Caco-2 (cell line): ENCODE data around the gene ZNF497. TPM values are rescaled to one million over a fixed set of nuclear protein-coding genes. Genes with fewer than 3 reads are reported as not detected.

Experiments
- BruUV-seq: library from RNA; stranded (reverse); fragments of 400-500 nt; replicated peaks from 2 replicates; lab custom pipeline; 2021; lab: Mats Ljungman, UMichigan
- CTCF ChIA-PET: fragments of 300-600 bp; sonication (Branson Sonifier 250); formaldehyde crosslinking; loops from one replicate; lab custom pipeline; 2022; ENCODE audit warnings: antibody characterized with exemption; lab: Charles Lee
- POLR2A ChIA-PET: fragments of 300-600 bp; sonication (Branson Sonifier 250); formaldehyde crosslinking; loops from one replicate; lab custom pipeline; 2022; ENCODE audit warnings: antibody characterized with exemption; lab: Charles Lee
- DNase-seq, 2 experiments: peaks; one replicate each; pipeline versions ENCODE4 v3.0.0 to v3.0.0-alpha.2; 2020 to 2022
- H3K27me3 ChIP-seq: replicated peaks from 2 replicates; pipeline ENCODE4 v1.6.0; 2011; ENCODE audit warnings: low read length; ENCODE audit not compliant: control insufficient read depth, insufficient read depth
- H3K36me3 ChIP-seq: 2 replicates; pipeline ENCODE4 v1.5.1; 2011; ENCODE audit warnings: low read length; ENCODE audit not compliant: control insufficient read depth, insufficient read depth
- H3K4me1 ChIP-seq: fragments of 250-450 bp; sonication (Bioruptor Pico); 2 replicates; pipeline ENCODE4 v1.5.1; 2020; ENCODE audit warnings: mild to moderate bottlenecking
- H3K4me3 ChIP-seq: 2 replicates; pipeline ENCODE4 v1.5.1; 2011; ENCODE audit warnings: low read depth, mild to moderate bottlenecking, control low read depth, low read length
- H3K9me3 ChIP-seq: fragments of 250-450 bp; sonication (Bioruptor Pico); 2 replicates; pipeline ENCODE4 v1.5.1; 2020; ENCODE audit warnings: mild to moderate bottlenecking, moderate library complexity
- H3K27ac Mint-ChIP-seq: one replicate; pipeline ENCODE4 v1.8.0; 2022; ENCODE audit warnings: mixed read lengths; ENCODE audit not compliant: unreplicated experiment
- H3K27me3 Mint-ChIP-seq: one replicate; pipeline ENCODE4 v1.8.0; 2022; ENCODE audit warnings: mixed read lengths; ENCODE audit not compliant: insufficient read depth, unreplicated experiment
- H3K36me3 Mint-ChIP-seq: one replicate; pipeline ENCODE4 v1.8.0; 2022; ENCODE audit warnings: mild to moderate bottlenecking, mixed read lengths; ENCODE audit not compliant: insufficient read depth, unreplicated experiment
- H3K4me1 Mint-ChIP-seq: one replicate; pipeline ENCODE4 v1.8.0; 2022; ENCODE audit warnings: low read depth, mixed read lengths; ENCODE audit not compliant: unreplicated experiment
- H3K4me3 Mint-ChIP-seq: one replicate; pipeline ENCODE4 v1.8.0; 2022; ENCODE audit warnings: mild to moderate bottlenecking, moderate library complexity, mixed read lengths; ENCODE audit not compliant: unreplicated experiment
- H3K9me3 Mint-ChIP-seq: one replicate; pipeline ENCODE4 v1.8.0; 2022; ENCODE audit warnings: mixed read lengths; ENCODE audit not compliant: unreplicated experiment
- intact Hi-C: fragments of 100-400 bp; cut with micrococcal nuclease; formaldehyde crosslinking; loops from one replicate; pipeline ENCODE4 v1.10.0; 2022; ENCODE audit not compliant: unreplicated experiment
- total RNA-seq: library from RNA; stranded (reverse); gene quantifications from 2 replicates; pipeline ENCODE4 v1.2.3, GENCODE V29; 2022
- TF ChIP-seq, protein P1 (sequence below), 2 experiments: fragments of 200-600 bp in 1 of 2; IDR thresholded peaks; 1 replicate in 1 of 2; 2 replicates in 1 of 2; pipeline versions ENCODE4 v1.5.1 to v1.8.0; 2011 to 2022; ENCODE audit warnings: antibody characterized with exemption in 1 of 2, control low read depth in 1 of 2, inconsistent platforms in 1 of 2, low read depth in 1 of 2, low read length in 1 of 2, mild to moderate bottlenecking in 1 of 2, moderate library complexity in 1 of 2; ENCODE audit not compliant: insufficient read depth in 1 of 2, severe bottlenecking in 1 of 2, unreplicated experiment in 1 of 2

ZNF497 gene
- total RNA-seq, 1 experiment from 2014 or later: 1.7 TPM

DNA sequence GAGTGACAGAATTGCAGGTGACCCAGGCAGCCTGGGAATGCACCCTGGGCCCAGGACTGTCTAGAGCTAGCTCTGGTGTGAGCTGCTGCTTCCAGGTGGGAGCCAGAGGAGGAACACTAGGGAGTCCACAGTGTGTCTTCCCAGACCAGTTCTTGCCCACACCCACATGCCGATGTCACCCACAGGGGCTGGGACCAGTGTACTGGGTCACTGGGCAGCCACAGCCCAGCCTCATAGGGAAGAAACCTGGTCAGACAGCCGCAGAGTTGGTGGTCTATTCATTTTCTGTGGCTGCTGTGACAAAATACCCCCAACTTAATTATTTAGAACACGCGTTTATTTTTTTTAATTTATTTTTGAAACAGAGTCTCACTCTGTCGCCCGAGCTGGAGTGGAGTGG, 36.0 kb upstream of the ZNF497 start:
- no peak overlapping the region for H3K27ac Mint-ChIP-seq
- intact Hi-C loops: no loop called here
- BruUV-seq: no TSS peak
- Histone ChIP-seq H3K27me3 (no peaks in the 10 kb centered on the region), H3K9me3 (no peaks in the 10 kb centered on the region), H3K4me3 (no peak overlapping the region), H3K36me3 (peaks cover 1% of the 10 kb centered on the region), H3K4me1 (peaks cover 14% of the 10 kb centered on the region)
- TF ChIP-seq, protein P1, sequence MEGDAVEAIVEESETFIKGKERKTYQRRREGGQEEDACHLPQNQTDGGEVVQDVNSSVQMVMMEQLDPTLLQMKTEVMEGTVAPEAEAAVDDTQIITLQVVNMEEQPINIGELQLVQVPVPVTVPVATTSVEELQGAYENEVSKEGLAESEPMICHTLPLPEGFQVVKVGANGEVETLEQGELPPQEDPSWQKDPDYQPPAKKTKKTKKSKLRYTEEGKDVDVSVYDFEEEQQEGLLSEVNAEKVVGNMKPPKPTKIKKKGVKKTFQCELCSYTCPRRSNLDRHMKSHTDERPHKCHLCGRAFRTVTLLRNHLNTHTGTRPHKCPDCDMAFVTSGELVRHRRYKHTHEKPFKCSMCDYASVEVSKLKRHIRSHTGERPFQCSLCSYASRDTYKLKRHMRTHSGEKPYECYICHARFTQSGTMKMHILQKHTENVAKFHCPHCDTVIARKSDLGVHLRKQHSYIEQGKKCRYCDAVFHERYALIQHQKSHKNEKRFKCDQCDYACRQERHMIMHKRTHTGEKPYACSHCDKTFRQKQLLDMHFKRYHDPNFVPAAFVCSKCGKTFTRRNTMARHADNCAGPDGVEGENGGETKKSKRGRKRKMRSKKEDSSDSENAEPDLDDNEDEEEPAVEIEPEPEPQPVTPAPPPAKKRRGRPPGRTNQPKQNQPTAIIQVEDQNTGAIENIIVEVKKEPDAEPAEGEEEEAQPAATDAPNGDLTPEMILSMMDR (IDR thresholded peaks at IDR 0.05; ENCODE audit: insufficient read depth in 1 of 2, low read depth in 1 of 2, low read length in 1 of 2, severe bottlenecking in 1 of 2, unreplicated experiment in 1 of 2): no peak
- peaks cover 58% of the 10 kb centered on the region for H3K36me3 Mint-ChIP-seq
- H3K4me1 Mint-ChIP-seq: peaks cover 11% of the 10 kb centered on the region
- H3K9me3 Mint-ChIP-seq: no peaks in the 10 kb centered on the region
- ChIA-PET POLR2A (no interaction called here), CTCF (no interaction called here)
- DNase-seq: no peak
- no peak overlapping the region for H3K4me3 Mint-ChIP-seq
- H3K27me3 Mint-ChIP-seq: no peaks in the 10 kb centered on the region

DNA sequence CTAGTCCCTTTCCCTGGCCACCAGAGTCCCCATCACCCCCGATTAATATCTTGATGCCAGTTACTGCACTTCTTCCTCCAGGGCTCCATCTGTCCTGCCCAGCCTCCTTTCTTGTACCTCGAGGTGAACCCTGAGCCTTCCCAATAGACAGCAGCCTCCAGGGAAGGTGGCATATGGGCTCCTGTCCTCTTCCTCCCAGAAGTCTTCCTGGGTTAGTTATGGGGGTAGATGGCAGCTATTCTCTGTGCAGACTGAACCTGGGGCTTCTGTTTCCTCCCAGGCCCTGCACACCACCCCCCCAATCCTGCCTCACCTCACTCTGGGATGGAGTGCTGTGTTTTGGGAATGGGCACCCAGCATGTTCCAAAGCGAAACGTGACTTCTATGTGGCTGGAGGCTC, 35.5 kb upstream of the ZNF497 start:
- DNase-seq: no peak
- H3K36me3 Mint-ChIP-seq: peaks cover 62% of the 10 kb centered on the region
- Histone ChIP-seq H3K27me3 (no peaks in the 10 kb centered on the region), H3K9me3 (no peaks in the 10 kb centered on the region), H3K4me3 (no peak overlapping the region), H3K36me3 (peaks cover 2% of the 10 kb centered on the region), H3K4me1 (peaks cover 14% of the 10 kb centered on the region)
- ChIA-PET POLR2A (no interaction called here), CTCF (no interaction called here)
- intact Hi-C loops: no loop called here
- no TSS peak for BruUV-seq
- no peaks in the 10 kb centered on the region for H3K9me3 Mint-ChIP-seq
- no peak overlapping the region for H3K4me3 Mint-ChIP-seq
- no peaks in the 10 kb centered on the region for H3K27me3 Mint-ChIP-seq
- no peak overlapping the region for H3K27ac Mint-ChIP-seq
- peaks cover 11% of the 10 kb centered on the region for H3K4me1 Mint-ChIP-seq
- TF ChIP-seq, protein P1 (IDR thresholded peaks at IDR 0.05; ENCODE audit: insufficient read depth in 1 of 2, low read depth in 1 of 2, low read length in 1 of 2, severe bottlenecking in 1 of 2, unreplicated experiment in 1 of 2): no peak

DNA sequence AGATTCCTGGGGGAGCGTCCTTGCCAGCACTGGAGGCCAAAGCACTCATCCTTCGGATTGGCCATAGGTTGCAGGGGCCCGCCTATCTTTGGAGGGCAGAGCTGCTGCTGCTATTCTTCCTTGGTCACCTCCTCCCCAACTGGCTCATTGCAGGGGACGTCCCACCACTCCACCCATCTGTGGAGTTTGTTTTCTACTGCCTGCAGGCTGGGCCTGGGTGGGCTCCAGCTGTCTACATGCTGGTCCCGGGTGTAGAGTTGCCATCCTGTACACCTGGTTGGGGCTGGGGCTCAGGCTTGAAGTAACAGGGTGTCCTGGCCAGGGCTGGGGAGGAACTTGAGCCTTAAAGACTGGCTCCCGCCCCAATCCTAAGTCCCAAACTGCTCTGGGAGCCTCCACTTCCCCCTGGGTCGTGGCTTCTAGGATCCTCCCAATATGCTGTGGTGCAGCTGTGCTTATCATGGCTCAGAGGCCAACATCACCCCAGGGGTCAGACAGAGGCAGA, 35.0 kb upstream of the ZNF497 start:
- Mint-ChIP-seq H3K4me1 (peaks cover 11% of the 10 kb centered on the region), H3K36me3 (peaks cover 67% of the 10 kb centered on the region), H3K9me3 (no peaks in the 10 kb centered on the region), H3K27ac (no peak overlapping the region), H3K4me3 (no peak overlapping the region), H3K27me3 (no peaks in the 10 kb centered on the region)
- BruUV-seq: no TSS peak
- H3K9me3 ChIP-seq: no peaks in the 10 kb centered on the region
- ChIA-PET CTCF (no interaction called here), POLR2A (no interaction called here)
- peaks cover 14% of the 10 kb centered on the region for H3K4me1 ChIP-seq
- H3K4me3 ChIP-seq: no peak overlapping the region
- H3K27me3 ChIP-seq: no peaks in the 10 kb centered on the region
- no peak for DNase-seq
- TF ChIP-seq, protein P1 (IDR thresholded peaks at IDR 0.05; ENCODE audit: insufficient read depth in 1 of 2, low read depth in 1 of 2, low read length in 1 of 2, severe bottlenecking in 1 of 2, unreplicated experiment in 1 of 2): no peak
- intact Hi-C loops: no loop called here
- peaks cover 2% of the 10 kb centered on the region for H3K36me3 ChIP-seq
